HEK293T (cell line): ENCODE measurements around the gene MBNL2.

Source experiments
- CTCF ChIA-PET: fragments of 350-600 bp; formaldehyde crosslinking; extraction: SDS; loops from one replicate; lab custom pipeline; 2021; ENCODE audit warnings: antibody characterized with exemption, inconsistent platforms; lab: Yijun Ruan, JAX
- POLR2A ChIA-PET: fragments of 350-600 bp; formaldehyde crosslinking; extraction: SDS; loops from one replicate; lab custom pipeline; 2020; ENCODE audit warnings: antibody characterized with exemption, inconsistent platforms; lab: Yijun Ruan, JAX
- DNase-seq: peaks from one replicate; pipeline ENCODE4 v3.0.0; 2012; ENCODE audit warnings: mixed read lengths; ENCODE audit errors: extremely low spot score
- ARNT ChIP-seq: fragments of 450-650 bp; IDR thresholded peaks from 2 replicates; pipeline ENCODE4 v1.6.1; 2017; ENCODE audit warnings: mild to moderate bottlenecking
- BHLHE40 ChIP-seq: fragments of 450-650 bp; IDR thresholded peaks from 2 replicates; pipeline ENCODE4 v1.6.1; 2016; ENCODE audit warnings: mild to moderate bottlenecking, moderate library complexity, borderline replicate concordance
- CTBP1 ChIP-seq: fragments of 450-650 bp; IDR thresholded peaks from 2 replicates; pipeline ENCODE4 v1.6.1; 2016; ENCODE audit warnings: borderline replicate concordance
- ELF4 ChIP-seq: fragments of 450-650 bp; IDR thresholded peaks from 2 replicates; pipeline ENCODE4 v1.6.1; 2017; ENCODE audit warnings: antibody characterized with exemption
- FOXA1 ChIP-seq: fragments of 450-650 bp; IDR thresholded peaks from 2 replicates; pipeline ENCODE4 v1.6.1; 2016; ENCODE audit warnings: mild to moderate bottlenecking
- FOXK2 ChIP-seq: fragments of 450-650 bp; IDR thresholded peaks from 2 replicates; pipeline ENCODE4 v1.6.1; 2016; ENCODE audit warnings: mild to moderate bottlenecking
- FOXM1 ChIP-seq: fragments of 450-650 bp; IDR thresholded peaks from 2 replicates; pipeline ENCODE4 v1.6.1; 2017; ENCODE audit warnings: mild to moderate bottlenecking, borderline replicate concordance
- HDGF ChIP-seq: fragments of 450-650 bp; IDR thresholded peaks from 2 replicates; pipeline ENCODE4 v1.6.1; 2017; ENCODE audit warnings: antibody characterized with exemption, borderline replicate concordance
- L3MBTL2 ChIP-seq: fragments of 450-650 bp; conservative IDR thresholded peaks from 2 replicates; pipeline ENCODE4 v1.6.1; 2016; ENCODE audit warnings: mild to moderate bottlenecking
- LEF1 ChIP-seq: fragments of 450-650 bp; IDR thresholded peaks from 2 replicates; pipeline ENCODE4 v1.6.1; 2017; ENCODE audit warnings: mild to moderate bottlenecking, borderline replicate concordance
- NFRKB ChIP-seq: fragments of 450-650 bp; IDR thresholded peaks from 2 replicates; pipeline ENCODE4 v1.6.1; 2016; ENCODE audit warnings: mild to moderate bottlenecking, moderate library complexity
- SP1 ChIP-seq: fragments of 450-650 bp; IDR thresholded peaks from 2 replicates; pipeline ENCODE4 v1.6.1; 2017
- SUZ12 ChIP-seq: fragments of 450-650 bp; IDR thresholded peaks from 2 replicates; pipeline ENCODE4 v1.6.1; 2016; ENCODE audit warnings: mild to moderate bottlenecking
- TARDBP ChIP-seq: fragments of 450-650 bp; IDR thresholded peaks from 2 replicates; pipeline ENCODE4 v1.6.1; 2016
- ZNF384 ChIP-seq: fragments of 450-650 bp; IDR thresholded peaks from 2 replicates; pipeline ENCODE4 v1.6.1; 2016
- TF ChIP-seq, protein P1 (sequence below): fragments of 450-650 bp; IDR thresholded peaks from 2 replicates; pipeline ENCODE4 v1.6.1; 2016

The MBNL2 gene

GRCh38 chr13:97385146-97385545 lies 163.0 kb downstream of the MBNL2 start:
- ChIA-PET CTCF (interaction anchor here (0.7 kb wide), 2 partner anchors 12 to 280 kb away, joined by 3 read pairs; no protein-coding TSS in a partner anchor), POLR2A (no interaction called here)
- no peak for DNase-seq
- TF ChIP-seq SP1, result no peak
- TF ChIP-seq CTBP1, result no peak
- TF ChIP-seq, protein P1, sequence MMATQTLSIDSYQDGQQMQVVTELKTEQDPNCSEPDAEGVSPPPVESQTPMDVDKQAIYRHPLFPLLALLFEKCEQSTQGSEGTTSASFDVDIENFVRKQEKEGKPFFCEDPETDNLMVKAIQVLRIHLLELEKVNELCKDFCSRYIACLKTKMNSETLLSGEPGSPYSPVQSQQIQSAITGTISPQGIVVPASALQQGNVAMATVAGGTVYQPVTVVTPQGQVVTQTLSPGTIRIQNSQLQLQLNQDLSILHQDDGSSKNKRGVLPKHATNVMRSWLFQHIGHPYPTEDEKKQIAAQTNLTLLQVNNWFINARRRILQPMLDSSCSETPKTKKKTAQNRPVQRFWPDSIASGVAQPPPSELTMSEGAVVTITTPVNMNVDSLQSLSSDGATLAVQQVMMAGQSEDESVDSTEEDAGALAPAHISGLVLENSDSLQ, result no peak
- no peak for TF ChIP-seq BHLHE40
- TF ChIP-seq FOXA1, result no peak
- no peak for TF ChIP-seq ZNF384
- TF ChIP-seq TARDBP, result no peak
- no peak for TF ChIP-seq FOXM1
- no peak for TF ChIP-seq SUZ12
- TF ChIP-seq HDGF, result no peak
- TF ChIP-seq FOXK2, result no peak
- no peak for TF ChIP-seq L3MBTL2
- no peak for TF ChIP-seq ELF4
- no peak for TF ChIP-seq ARNT
- no peak for TF ChIP-seq NFRKB
- no peak for TF ChIP-seq LEF1

- CTCF ChIA-PET, result no interaction called here
- no peak for TF ChIP-seq BHLHE40
- no peak for TF ChIP-seq FOXA1
- TF ChIP-seq ELF4, result no peak
- no peak for TF ChIP-seq FOXK2
- TF ChIP-seq NFRKB, result no peak
- no peak for TF ChIP-seq L3MBTL2
- no peak for TF ChIP-seq LEF1
- no peak for TF ChIP-seq CTBP1
- TF ChIP-seq TARDBP, result no peak
- no peak for TF ChIP-seq ZNF384
- POLR2A ChIA-PET, result no interaction called here
- no peak for DNase-seq
These were observed 163.7 kb downstream of the MBNL2 start for GRCh38 chr13:97385854-97386253.

- TF ChIP-seq CTBP1 (no peak), FOXK2 (no peak), ZNF384 (no peak), NFRKB (no peak), TARDBP (no peak), HDGF (no peak), L3MBTL2 (no peak), BHLHE40 (no peak), FOXA1 (no peak), ELF4 (no peak), ARNT (no peak), SUZ12 (no peak), SP1 (no peak), LEF1 (no peak), FOXM1 (no peak)
- TF ChIP-seq, protein P1, result no peak
- CTCF ChIA-PET, result no interaction called here
- no peak for DNase-seq
- POLR2A ChIA-PET, result no interaction called here
These were observed 164.8 kb downstream of the MBNL2 start for GRCh38 chr13:97386801-97387484.

DNA sequence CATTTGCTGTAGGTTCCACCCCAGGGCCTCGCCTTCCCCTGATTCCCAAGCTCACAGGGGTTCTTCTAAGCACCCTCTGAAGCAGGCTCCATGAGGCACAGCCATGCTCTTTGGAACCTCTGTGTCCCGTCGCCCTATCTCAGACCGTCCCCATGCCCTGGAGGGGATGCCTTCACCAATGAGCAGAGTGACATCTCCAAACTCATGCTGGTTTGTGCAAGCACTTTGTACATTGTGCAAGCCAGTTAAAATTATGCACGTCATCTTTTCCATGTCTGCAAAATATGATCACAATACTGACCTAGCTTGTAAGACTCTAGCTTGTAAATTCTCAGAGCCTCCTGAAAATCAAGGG lies 165.3 kb downstream of the MBNL2 start:
- ChIA-PET CTCF (no interaction called here), POLR2A (no interaction called here)
- DNase-seq, result no peak
- TF ChIP-seq BHLHE40, result no peak
- no peak for TF ChIP-seq TARDBP
- TF ChIP-seq ZNF384, result no peak
- no peak for TF ChIP-seq SUZ12
- no peak for TF ChIP-seq L3MBTL2
- no peak for TF ChIP-seq CTBP1
- no peak for TF ChIP-seq ARNT
- TF ChIP-seq, protein P1, result no peak
- TF ChIP-seq LEF1, result no peak
- TF ChIP-seq FOXK2, result no peak
- no peak for TF ChIP-seq HDGF
- TF ChIP-seq FOXM1, result no peak
- TF ChIP-seq NFRKB, result no peak
- TF ChIP-seq SP1, result no peak
- no peak for TF ChIP-seq ELF4
- no peak for TF ChIP-seq FOXA1

- ChIA-PET CTCF (no interaction called here), POLR2A (no interaction called here)
- TF ChIP-seq LEF1, result no peak
- TF ChIP-seq ELF4, result no peak
- no peak for TF ChIP-seq BHLHE40
- TF ChIP-seq HDGF, result no peak
- no peak for TF ChIP-seq TARDBP
- TF ChIP-seq, protein P1, result no peak
- no peak for TF ChIP-seq FOXK2
- no peak for TF ChIP-seq NFRKB
- TF ChIP-seq FOXA1, result no peak
- no peak for TF ChIP-seq CTBP1
- TF ChIP-seq L3MBTL2, result no peak
- TF ChIP-seq FOXM1, result no peak
- TF ChIP-seq ZNF384, result no peak
- no peak for TF ChIP-seq SP1
- TF ChIP-seq SUZ12, result no peak
- TF ChIP-seq ARNT, result no peak
- DNase-seq, result no peak
These were observed 165.8 kb downstream of the MBNL2 start for GRCh38 chr13:97387890-97388289.
